Measurements from ENCODE around the gene LBP.

DNA sequence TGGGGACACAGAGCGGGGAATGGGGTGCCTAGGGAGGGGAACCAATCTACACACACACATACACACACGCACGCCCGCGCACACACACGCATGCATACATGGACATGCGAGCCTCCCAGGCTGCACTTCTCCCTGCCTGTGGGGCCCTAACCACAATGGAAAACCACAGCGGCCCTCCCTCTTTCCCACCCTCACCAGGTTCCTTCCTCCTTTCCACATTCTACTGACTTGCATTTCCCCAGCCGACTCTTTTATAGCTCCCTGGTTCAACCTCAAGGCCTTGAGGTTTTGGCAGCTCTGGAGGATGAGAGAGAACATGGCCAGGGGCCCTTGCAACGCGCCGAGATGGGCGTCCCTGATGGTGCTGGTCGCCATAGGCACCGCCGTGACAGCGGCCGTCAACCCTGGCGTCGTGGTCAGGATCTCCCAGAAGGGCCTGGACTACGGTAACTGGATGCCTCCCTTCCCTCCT lies 42.3 kb upstream of the LBP start, which contains the start of gene BPI:
- no peak for TF ChIP-seq FOXK2 (IDR thresholded peaks at IDR 0.05)
- no peak for TF ChIP-seq AKAP8 (CRISPR knock-in tag; IDR thresholded peaks at IDR 0.05)
- TF ChIP-seq, protein P1, sequence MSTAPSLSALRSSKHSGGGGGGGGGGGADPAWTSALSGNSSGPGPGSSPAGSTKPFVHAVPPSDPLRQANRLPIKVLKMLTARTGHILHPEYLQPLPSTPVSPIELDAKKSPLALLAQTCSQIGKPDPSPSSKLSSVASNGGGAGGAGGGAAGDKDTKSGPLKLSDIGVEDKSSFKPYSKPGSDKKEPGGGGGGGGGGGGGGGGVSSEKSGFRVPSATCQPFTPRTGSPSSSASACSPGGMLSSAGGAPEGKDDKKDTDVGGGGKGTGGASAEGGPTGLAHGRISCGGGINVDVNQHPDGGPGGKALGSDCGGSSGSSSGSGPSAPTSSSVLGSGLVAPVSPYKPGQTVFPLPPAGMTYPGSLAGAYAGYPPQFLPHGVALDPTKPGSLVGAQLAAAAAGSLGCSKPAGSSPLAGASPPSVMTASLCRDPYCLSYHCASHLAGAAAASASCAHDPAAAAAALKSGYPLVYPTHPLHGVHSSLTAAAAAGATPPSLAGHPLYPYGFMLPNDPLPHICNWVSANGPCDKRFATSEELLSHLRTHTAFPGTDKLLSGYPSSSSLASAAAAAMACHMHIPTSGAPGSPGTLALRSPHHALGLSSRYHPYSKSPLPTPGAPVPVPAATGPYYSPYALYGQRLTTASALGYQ (CRISPR knock-in tag; IDR thresholded peaks at IDR 0.05) = no peak
- no peak for TF ChIP-seq POLR2A (IDR thresholded peaks at IDR 0.05; ENCODE audit: insufficient read depth in 1 of 2, low read depth in 2 of 2, low read length in 2 of 2)
- TF ChIP-seq, protein P2, sequence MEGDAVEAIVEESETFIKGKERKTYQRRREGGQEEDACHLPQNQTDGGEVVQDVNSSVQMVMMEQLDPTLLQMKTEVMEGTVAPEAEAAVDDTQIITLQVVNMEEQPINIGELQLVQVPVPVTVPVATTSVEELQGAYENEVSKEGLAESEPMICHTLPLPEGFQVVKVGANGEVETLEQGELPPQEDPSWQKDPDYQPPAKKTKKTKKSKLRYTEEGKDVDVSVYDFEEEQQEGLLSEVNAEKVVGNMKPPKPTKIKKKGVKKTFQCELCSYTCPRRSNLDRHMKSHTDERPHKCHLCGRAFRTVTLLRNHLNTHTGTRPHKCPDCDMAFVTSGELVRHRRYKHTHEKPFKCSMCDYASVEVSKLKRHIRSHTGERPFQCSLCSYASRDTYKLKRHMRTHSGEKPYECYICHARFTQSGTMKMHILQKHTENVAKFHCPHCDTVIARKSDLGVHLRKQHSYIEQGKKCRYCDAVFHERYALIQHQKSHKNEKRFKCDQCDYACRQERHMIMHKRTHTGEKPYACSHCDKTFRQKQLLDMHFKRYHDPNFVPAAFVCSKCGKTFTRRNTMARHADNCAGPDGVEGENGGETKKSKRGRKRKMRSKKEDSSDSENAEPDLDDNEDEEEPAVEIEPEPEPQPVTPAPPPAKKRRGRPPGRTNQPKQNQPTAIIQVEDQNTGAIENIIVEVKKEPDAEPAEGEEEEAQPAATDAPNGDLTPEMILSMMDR (CRISPR knock-in tag; IDR thresholded peaks at IDR 0.05) = no peak
- no peak for TF ChIP-seq NFIC (IDR thresholded peaks at IDR 0.05; ENCODE audit: low read length)
